K562 (cell line): Measurements from ENCODE around the gene ERMARD. TPM values are rescaled to one million over a fixed set of nuclear protein-coding genes. Genes with fewer than 3 reads are reported as not detected.

Experiments
- BCLAF1 ChIP-seq, 2 experiments: fragments of 450-650 bp in 1 of 2; IDR thresholded peaks; 2 replicates each; pipeline ENCODE4 v1.6.1; 2011 to 2017; ENCODE audit warnings: low read depth in 2 of 2, antibody characterized with exemption in 1 of 2, borderline replicate concordance in 1 of 2, low read length in 1 of 2, mild to moderate bottlenecking in 1 of 2, mixed read lengths in 1 of 2; ENCODE audit not compliant: control insufficient read depth in 1 of 2
- DIDO1 ChIP-seq: fragments of 450-650 bp; IDR thresholded peaks from 2 replicates; pipeline ENCODE4 v1.6.1; 2016; ENCODE audit warnings: low read depth, missing biosample characterization, missing genetic modification characterization
- FOXM1 ChIP-seq, 2 experiments: fragments of 450-650 bp in 1 of 2; sonication (generic) in 1 of 2; formaldehyde crosslinking in 1 of 2; IDR thresholded peaks; 2 replicates each; pipeline versions ENCODE4 v1.6.1 to v1.9.0; 2017 to 2022; ENCODE audit warnings: low read depth in 2 of 2, mild to moderate bottlenecking in 2 of 2, missing genetic modification reagents in 1 of 2, moderate library complexity in 1 of 2
- HDAC8 ChIP-seq: fragments of 450-650 bp; IDR thresholded peaks from 2 replicates; pipeline ENCODE4 v1.6.1; 2016; ENCODE audit warnings: mild to moderate bottlenecking, missing genetic modification characterization, moderate library complexity, missing compliant biosample characterization
- JUN ChIP-seq, 2 experiments: sonication (generic) in 1 of 2; formaldehyde crosslinking in 1 of 2; IDR thresholded peaks; 2 replicates each; pipeline versions ENCODE4 v1.6.1 to v1.8.0; 2012 to 2022; ENCODE audit warnings: borderline replicate concordance in 2 of 2, mild to moderate bottlenecking in 2 of 2, improper control_type of control experiment in 1 of 2, low read depth in 1 of 2, low read length in 1 of 2, missing genetic modification reagents in 1 of 2
- NCOA4 ChIP-seq: fragments of 450-650 bp; IDR thresholded peaks from 2 replicates; pipeline ENCODE4 v1.6.1; 2018; ENCODE audit warnings: mild to moderate bottlenecking; ENCODE audit not compliant: partially characterized antibody
- NFIX ChIP-seq: fragments of 250-450 bp; sonication (Bioruptor Pico); IDR thresholded peaks from 2 replicates; pipeline ENCODE4 v1.4.0; 2020; ENCODE audit warnings: low read depth, mild to moderate bottlenecking, moderate library complexity
- SMARCA4 ChIP-seq: fragments of 450-650 bp; IDR thresholded peaks from 2 replicates; pipeline ENCODE4 v1.6.1; 2016
- VEZF1 ChIP-seq: fragments of 200-800 bp; sonication (Bioruptor generic); IDR thresholded peaks from 2 replicates; pipeline ENCODE4 v1.6.1; 2017; ENCODE audit warnings: missing genetic modification characterization, missing compliant biosample characterization
- ZNF445 ChIP-seq: fragments of 250-450 bp; sonication (Bioruptor Pico); IDR thresholded peaks from 2 replicates; pipeline ENCODE4 v1.4.0; 2020; ENCODE audit warnings: low read depth, mild to moderate bottlenecking, moderate library complexity
- ZNF583 ChIP-seq: fragments of 250-450 bp; sonication (Bioruptor Pico); IDR thresholded peaks from 2 replicates; pipeline ENCODE4 v1.4.0; 2020
- ZNF77 ChIP-seq: fragments of 250-450 bp; sonication (Bioruptor Pico); IDR thresholded peaks from 2 replicates; pipeline ENCODE4 v1.5.0; 2020
- ZNF830 ChIP-seq: fragments of 250-450 bp; sonication (Bioruptor Pico); IDR thresholded peaks from 2 replicates; pipeline ENCODE4 v1.5.0; 2021; ENCODE audit warnings: mild to moderate bottlenecking
- ZZZ3 ChIP-seq: fragments of 450-650 bp; IDR thresholded peaks from 2 replicates; pipeline ENCODE4 v1.6.1; 2016; ENCODE audit warnings: antibody characterized with exemption, mild to moderate bottlenecking, moderate library complexity
- polyA plus RNA-seq, 8 experiments: library from polyadenylated mRNA; depleted of rRNA in 4 of 8; stranded (reverse) in 5 of 8; unstranded in 3 of 8; fragments of >200 nt; fragmentation: Nextera tagmentation in 2 of 8; fragmentation: Illumina TruSeq in 1 of 8; extraction: Ambion mirVana in 2 of 8; extraction: Trizol in 1 of 8; gene quantifications; 2 replicates each; pipeline versions ENCODE4 v1.2.1 to v1.2.3, GENCODE V29; 2011 to 2014; ENCODE audit warnings: inconsistent platforms in 1 of 8, missing spikeins in 1 of 8
- total RNA-seq, 7 experiments: library from RNA; depleted of rRNA in 6 of 7; stranded (reverse); fragments of >200 nt in 6 of 7; fragmentation: Illumina TruSeq in 2 of 7; extraction: Trizol in 2 of 7; gene quantifications; 2 replicates each; pipeline versions ENCODE4 v1.2.1 to v1.2.3, GENCODE V29; 2011 to 2021; ENCODE audit warnings: low replicate concordance in 1 of 7
- TF ChIP-seq, protein P1 (sequence below): sonication (generic); formaldehyde crosslinking; IDR thresholded peaks from 2 replicates; pipeline ENCODE4 v1.8.0; 2022; ENCODE audit warnings: missing genetic modification reagents, mild to moderate bottlenecking, moderate library complexity, borderline replicate concordance
- TF ChIP-seq, protein P2 (sequence below): fragments of 150-350 bp; conservative IDR thresholded peaks from 2 replicates; pipeline ENCODE4 v1.6.1; 2014; ENCODE audit warnings: low read length

Gene ERMARD
- total and polyA plus RNA-seq, 9 of the 15 experiments (the other 6 are each of a cell fraction or from before 2014, with no cell fraction given): 14.5 to 68.6 (median 27.7) TPM

GRCh38 chr6:169751242-169752073 lies at the start of gene ERMARD, which contains the start of gene DYNLT2 (continued):
- TF ChIP-seq, protein P1, sequence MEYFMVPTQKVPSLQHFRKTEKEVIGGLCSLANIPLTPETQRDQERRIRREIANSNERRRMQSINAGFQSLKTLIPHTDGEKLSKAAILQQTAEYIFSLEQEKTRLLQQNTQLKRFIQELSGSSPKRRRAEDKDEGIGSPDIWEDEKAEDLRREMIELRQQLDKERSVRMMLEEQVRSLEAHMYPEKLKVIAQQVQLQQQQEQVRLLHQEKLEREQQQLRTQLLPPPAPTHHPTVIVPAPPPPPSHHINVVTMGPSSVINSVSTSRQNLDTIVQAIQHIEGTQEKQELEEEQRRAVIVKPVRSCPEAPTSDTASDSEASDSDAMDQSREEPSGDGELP (CRISPR knock-in tag): peak; percentile 91
- TF ChIP-seq ZNF830: peak; percentile 95
- TF ChIP-seq DIDO1 (tag): 0 out of 2 replicates have a peak, but pooled peaks have one; percentile 46
- TF ChIP-seq FOXM1 (IDR thresholded peaks at IDR 0.05; ENCODE audit: low read depth): no peak
- TF ChIP-seq FOXM1 (CRISPR knock-in tag; IDR thresholded peaks at IDR 0.05; ENCODE audit: low read depth): peak; percentile 95; the same call in 1 of the 2 replicates
- TF ChIP-seq ZNF583 (CRISPR knock-in tag): no peak
- TF ChIP-seq ZNF445: no peak
- TF ChIP-seq VEZF1 (CRISPR knock-in tag): peak; percentile 84
- no peak for TF ChIP-seq NFIX (CRISPR knock-in tag)
- peak; percentile 46 for TF ChIP-seq SMARCA4
- 0 out of 2 replicates have a peak, but pooled peaks have one; percentile 34 for TF ChIP-seq ZZZ3
- TF ChIP-seq ZNF77 (CRISPR knock-in tag): no peak
- TF ChIP-seq NCOA4: no peak
- TF ChIP-seq JUN (IDR thresholded peaks at IDR 0.05; ENCODE audit: borderline replicate concordance, low read depth, low read length): peak; percentile 15; the same call in 1 of the 2 replicates
- TF ChIP-seq JUN (CRISPR knock-in tag; IDR thresholded peaks at IDR 0.05; ENCODE audit: borderline replicate concordance): no peak; the same call in 1 of the 2 replicates
- 0 out of 2 replicates have a peak, but pooled peaks have one; percentile 7 for TF ChIP-seq HDAC8 (tag)
- TF ChIP-seq BCLAF1 (IDR thresholded peaks at IDR 0.05; ENCODE audit: borderline replicate concordance in 1 of 2, control insufficient read depth in 1 of 2, low read depth in 2 of 2, low read length in 1 of 2): 0 out of 4 replicates have a peak, but pooled peaks of 1 of the 2 experiments have one; percentile 58
- TF ChIP-seq, protein P2, sequence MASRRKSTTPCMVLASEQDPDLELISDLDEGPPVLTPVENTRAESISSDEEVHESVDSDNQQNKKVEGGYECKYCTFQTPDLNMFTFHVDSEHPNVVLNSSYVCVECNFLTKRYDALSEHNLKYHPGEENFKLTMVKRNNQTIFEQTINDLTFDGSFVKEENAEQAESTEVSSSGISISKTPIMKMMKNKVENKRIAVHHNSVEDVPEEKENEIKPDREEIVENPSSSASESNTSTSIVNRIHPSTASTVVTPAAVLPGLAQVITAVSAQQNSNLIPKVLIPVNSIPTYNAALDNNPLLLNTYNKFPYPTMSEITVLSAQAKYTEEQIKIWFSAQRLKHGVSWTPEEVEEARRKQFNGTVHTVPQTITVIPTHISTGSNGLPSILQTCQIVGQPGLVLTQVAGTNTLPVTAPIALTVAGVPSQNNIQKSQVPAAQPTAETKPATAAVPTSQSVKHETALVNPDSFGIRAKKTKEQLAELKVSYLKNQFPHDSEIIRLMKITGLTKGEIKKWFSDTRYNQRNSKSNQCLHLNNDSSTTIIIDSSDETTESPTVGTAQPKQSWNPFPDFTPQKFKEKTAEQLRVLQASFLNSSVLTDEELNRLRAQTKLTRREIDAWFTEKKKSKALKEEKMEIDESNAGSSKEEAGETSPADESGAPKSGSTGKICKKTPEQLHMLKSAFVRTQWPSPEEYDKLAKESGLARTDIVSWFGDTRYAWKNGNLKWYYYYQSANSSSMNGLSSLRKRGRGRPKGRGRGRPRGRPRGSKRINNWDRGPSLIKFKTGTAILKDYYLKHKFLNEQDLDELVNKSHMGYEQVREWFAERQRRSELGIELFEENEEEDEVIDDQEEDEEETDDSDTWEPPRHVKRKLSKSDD: peak; percentile 72
